Amniotic epithelial cell (primary cell): ENCODE data around the gene ETS2.
"Not testable (repeated sequence)": the region's sequence is repeated elsewhere in the genome, so short reads cannot be mapped to it uniquely, and the experiment has no call there.

ENCODE experiments used
- DNase-seq: peaks from one replicate; pipeline ENCODE4 v3.0.0-alpha.2; 2010; ENCODE audit warnings: low read depth

Gene ETS2

DNA sequence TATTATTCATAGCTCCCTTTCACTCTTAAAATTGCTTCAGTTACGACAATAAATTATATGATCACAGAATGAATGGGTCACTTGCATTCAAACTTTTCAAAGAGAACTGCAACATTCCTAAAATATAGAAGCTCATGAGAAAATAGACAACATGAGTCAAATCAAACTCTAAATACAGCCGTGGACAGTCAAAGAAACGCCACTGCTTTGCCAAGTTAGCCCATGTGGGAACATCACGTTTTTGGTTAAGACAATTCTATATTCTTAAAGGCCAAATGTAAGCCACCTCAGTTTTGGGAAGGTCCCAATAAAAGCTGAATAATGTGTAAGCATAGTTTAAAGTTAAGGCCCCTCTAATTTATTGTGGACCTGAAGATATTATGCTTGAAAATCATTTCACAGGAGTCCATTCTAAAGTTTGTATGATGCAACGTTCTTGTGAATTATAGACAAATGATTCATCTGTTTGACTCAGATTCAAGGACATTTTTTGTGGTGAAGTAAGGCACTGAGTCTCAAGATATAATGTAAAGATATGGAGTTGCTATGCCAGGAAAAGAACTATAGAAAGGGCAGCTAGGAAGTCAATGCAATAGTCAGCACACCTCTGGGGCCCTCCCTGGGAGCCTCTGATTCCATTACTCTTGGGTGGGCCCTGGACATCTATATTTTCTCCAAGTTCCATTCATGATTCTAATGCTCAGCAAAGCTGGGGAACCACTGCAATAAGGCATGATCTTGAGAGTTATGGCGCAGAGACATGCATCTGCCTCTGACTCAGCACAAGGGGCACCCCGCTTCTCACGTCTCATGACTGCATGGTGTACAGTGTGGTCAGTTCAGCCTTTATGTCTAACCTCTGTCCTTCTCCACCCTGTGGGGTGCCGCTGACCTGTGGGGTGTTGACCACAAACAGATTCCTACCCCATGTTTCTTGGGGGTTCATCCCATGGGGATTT lies 33.9 kb downstream of the ETS2 start:
- peak; percentile 97 for DNase-seq

GRCh38 chr21:38840456-38841300 lies 34.9 kb downstream of the ETS2 start:
- no peak for DNase-seq

DNA sequence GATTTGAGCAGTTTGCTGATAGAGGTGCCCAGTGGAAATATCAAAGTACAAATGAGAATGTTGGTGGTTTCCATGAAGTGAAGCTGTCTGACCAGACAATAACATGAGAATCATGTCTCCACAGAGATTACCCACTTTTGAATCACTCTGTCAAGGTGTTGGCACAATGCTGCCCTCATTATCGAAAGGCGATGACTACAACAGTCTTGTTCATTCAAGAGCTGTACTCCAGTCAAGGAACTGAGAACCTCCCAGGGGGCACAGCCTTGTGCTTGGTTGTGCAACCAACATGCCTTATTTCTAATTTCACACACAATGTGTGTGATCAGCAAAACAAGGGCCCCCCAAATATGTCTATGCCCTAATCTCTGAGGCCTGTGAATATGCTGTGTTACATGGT lies 35.7 kb downstream of the ETS2 start:
- DNase-seq, result no peak

- DNase-seq, result no peak
These were observed 36.4 kb downstream of the ETS2 start for GRCh38 chr21:38842079-38842478.

DNA sequence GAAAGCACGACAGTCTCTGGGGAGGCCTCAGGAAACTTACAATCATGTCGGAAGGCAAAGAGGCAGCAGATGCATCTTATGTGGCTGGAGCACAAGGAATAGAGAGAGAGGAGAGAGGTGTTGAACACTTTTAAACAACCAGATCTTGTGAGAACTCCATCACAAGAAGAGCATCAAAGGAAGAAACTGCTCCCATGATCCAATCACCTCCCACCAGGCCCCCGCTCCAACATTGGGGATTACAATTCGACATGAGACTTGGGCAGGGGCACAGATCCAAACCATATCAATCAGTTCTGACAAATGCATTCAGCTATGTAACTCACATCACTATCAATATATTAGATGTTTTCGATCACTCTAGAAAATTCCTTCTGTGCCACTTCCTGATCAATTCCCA lies 37.6 kb downstream of the ETS2 start:
- no peak for DNase-seq

DNA sequence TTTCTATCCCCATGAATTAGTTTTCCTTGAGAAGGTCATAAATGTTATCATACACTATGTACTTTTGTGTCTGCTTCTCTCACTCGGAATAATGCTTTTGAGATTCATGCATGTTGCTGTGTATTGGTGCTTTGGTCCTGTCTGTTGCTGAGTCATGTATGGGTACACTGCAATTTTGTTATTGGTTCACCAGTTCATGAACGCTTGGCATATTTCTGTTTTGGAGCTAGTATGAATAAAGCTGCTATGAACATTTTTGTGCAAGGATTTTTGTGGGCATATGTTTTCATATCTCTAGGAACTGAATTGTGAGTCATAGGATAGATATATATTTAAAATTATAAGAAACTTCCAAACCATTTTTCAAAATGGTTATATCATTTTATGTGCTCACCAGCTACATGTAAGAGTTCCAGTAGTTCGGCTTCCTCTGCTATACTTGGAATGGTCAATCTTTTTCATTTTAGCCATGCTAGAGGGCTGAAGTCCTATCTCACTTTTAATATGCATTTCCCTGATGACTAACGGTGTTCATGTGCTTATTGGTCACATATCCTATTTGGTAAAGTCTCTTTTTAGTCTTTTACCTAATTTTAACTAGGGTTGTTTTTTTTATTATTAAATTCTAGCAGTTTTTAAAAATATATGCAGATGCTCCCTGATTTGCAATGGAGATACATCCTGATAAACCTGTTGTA lies 38.2 kb downstream of the ETS2 start:
- peak; percentile 87 for DNase-seq

DNA sequence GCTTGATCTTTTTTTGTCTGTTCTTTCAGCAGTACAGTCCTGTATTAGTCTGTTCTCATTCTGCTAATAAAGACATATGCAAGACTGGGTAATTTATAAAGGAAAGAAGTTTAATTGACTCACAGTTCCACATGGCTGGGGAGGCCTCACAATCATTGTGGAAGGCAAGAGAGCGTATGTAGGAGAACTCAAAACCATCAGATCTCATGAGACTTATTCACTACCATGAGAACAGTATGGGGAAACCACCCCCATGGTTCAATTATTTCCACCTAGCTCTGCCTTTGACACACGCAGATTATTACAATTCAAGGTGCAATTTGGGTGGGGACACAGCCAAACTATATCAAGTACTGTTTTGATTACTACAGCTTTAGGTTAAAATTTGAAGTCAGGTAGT lies 39.6 kb downstream of the ETS2 start:
- not testable (repeated sequence) for DNase-seq

DNA sequence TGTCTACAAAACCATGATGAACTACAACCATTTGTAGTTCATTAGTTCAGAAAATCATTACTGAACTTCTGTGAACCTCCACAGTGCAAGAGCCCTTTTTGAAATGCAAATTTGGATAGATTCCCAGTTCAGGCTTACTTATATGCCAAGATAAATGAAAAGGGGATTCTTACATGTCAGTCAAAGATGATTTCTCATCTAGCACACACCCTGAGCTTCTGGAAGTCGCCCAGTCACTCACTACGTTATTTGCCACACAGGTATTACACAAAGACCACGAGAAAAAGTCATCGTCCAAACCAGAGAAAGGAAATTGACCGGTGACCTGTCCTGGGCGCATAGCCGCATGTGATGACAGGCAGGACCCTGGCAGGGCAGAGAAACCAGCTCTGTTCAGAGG lies 41.8 kb downstream of the ETS2 start:
- no peak for DNase-seq

DNA sequence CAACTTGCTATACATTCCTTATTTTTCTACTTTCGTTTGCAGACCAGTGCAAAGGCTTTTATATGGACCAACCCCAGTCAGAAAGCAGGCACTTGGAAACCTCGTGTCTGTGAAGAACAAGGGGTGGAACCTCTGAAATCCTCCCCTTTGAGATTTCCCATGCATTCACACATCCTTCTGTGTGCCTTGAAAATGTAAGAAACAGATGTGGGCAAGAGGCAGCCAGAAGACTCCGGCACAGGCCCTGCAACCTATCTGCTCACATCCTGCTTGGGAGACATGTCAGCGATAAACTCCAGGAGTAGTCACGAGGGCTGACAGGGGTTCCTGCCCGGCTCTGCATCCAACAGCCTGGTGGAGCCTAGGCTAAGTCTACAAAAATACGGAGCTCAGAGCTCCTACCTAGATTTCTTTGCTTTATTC lies 42.5 kb downstream of the ETS2 start:
- DNase-seq, result peak; percentile 83

GRCh38 chr21:38849776-38850175 lies 44.0 kb downstream of the ETS2 start:
- DNase-seq, result no peak

DNA sequence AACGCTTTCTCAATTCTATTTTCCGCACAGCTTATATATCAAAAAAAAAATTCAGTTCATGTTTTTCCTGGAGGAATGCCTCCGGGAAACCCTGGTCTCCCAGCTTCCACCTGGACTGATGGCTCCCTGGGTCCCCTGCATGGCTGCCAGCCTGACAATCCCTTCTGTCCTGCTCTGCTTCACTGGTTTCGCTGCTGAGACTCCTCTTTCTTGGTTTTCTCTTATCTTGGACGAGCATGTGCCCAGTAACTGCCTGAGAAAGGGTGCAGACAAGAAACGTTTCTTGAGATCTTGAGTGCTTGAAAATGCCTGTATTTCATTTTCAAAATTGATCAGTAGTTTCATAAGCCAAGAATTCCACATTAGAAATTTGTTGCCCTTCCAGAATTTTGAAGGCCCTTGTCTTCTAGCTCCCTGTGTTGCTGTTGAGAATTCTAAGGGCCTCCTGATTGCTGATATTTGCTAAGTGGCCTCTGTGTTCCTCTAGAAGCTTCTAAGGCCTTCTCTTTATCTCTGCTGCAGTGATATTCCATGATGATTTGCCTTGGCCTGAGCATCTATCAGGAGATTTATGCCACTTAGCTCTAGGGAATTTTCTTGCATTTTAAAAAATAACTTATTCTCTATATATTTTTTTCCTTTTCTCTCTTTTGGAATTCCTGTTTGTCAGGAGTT lies 44.7 kb downstream of the ETS2 start:
- no peak for DNase-seq

GRCh38 chr21:38851101-38851500 lies 45.4 kb downstream of the ETS2 start:
- DNase-seq, result no peak

DNA sequence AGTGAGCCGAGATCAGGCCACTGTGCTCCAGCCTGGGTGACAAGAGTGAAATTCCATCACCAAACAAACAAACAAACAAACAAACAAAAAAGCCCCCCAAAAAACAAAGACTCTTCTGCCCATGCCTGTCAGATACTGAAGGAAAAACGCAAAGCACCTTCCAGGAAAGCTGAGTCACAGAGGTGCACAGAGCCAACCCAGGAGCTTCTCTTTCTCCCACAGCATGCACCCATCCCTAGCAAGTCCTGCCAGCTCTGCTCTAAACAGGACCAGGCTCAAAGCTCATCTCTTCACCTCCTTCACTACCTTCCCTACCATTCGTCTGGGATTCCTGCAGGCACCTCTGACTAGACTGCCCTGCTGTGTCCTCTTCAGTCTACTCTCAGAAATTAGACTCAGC lies 46.5 kb downstream of the ETS2 start:
- DNase-seq, result no peak

DNA sequence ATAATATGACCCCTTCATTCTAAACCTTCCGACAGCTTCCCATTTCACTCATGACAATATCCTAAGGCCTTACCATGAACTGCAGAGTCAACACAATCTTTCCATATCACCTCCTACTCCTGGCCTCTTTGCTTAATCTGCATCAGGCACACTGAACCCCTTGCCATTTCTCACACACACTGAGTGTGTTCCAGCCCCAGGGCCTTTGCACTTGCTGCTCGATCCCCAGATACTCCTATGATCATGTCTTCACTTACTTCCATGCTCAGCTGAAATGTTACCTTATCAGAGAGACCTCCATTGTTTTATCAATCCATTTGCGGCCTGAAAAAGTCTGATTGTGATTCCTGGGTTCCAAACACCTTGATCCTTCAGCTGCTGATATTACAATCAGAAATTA lies 47.0 kb downstream of the ETS2 start:
- no peak for DNase-seq

- DNase-seq, result peak; percentile 82
These were observed 47.7 kb downstream of the ETS2 start for GRCh38 chr21:38853421-38853919.

DNA sequence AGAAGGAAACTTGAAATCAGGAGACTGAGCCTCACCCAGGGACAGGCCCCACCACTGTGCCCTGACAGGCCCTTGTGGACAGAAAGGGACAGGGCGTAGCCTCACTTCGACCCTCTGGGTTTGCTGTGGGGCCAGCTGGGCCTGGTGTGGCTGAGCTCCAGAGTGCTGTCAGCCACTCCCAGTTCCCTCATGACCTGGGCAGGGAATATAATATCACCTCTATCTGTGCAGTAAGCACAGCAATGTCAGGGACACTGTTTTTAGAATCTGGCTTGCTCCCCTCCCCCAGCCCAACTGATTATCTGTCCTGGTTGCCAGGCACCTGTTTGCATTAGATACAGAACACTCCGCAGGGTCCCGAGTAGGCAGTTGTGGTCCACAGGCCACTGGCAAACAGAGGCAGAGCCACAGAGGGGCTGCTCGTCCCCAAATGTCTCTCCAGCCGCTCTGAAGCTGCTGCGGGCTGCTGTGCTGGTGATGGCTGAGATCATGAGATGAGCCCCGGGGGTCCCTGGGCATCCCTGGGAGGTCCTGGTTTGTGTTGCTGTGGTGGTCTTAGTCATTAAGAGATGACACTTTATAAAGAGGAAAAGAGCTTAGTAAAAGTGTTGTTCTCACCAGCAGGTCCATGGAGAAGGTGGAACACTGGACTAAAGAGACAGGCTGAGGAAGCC lies 51.6 kb downstream of the ETS2 start:
- no peak for DNase-seq

DNA sequence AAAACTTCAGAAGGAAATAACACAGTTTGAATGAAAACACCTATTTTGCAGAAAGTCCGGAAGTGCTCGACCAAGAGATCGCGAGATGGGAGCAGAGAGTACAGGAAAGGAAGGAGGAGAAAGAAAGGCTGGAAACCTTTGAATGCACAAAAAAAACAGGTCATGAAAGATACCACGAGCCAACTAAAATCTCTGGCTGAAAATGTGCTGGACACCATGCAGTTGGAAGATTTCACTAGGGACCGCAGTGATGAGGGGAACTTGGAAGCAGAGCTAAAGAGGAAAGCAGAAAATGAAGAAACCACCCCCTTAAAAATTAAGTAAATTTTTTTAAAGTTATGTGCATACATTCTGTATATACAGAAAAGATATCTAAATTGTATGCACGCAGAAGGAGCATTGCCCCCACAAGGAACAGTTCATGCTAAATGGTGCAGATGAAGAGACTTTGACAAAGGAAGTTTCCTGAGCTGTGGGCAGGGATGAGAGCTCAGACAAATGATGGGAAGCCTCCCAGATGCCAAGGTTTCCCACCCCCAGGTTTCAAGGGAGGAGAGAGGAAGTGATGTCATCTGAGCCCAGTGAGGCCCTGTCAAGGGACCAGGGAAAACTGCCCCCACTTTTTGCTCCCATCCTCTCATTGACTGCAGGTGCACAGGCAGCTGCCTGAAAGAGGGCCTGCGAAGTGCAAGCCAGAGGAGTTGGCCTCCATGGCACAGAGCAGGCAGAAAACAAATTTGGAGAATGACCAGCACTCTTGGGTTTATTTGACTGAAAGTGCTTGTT lies 52.5 kb downstream of the ETS2 start:
- DNase-seq, result no peak

GRCh38 chr21:38858812-38859205 lies 53.1 kb downstream of the ETS2 start:
- no peak for DNase-seq

- peak; percentile 37 for DNase-seq
These were observed 54.1 kb downstream of the ETS2 start for GRCh38 chr21:38859852-38860251.

DNA sequence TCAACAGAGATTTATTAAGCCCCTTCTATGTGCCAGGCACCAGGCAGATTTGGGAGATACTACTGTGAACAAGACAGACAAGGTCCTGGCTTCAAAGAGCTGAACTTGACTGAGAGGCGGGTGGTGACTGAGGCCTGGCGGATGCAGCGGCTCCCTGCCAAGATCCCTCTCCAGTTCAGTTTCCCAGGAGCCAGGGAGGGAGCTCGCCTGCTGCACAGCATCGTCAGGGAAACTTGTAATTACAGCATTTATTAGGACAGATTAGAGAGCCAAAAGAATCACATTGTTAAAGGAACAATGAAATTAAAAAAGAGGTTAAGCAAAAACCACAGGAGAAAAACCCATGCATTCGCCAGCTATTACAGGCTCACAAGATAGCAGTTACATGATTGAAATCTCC lies 55.3 kb downstream of the ETS2 start:
- DNase-seq, result peak; percentile 10
